HCEC 1CT (cell line): ENCODE data around the gene CARNS1.

Experiments used
- DNase-seq: peaks from one replicate; pipeline ENCODE4 v3.0.0-alpha.2; 2017

Gene CARNS1, protein sequence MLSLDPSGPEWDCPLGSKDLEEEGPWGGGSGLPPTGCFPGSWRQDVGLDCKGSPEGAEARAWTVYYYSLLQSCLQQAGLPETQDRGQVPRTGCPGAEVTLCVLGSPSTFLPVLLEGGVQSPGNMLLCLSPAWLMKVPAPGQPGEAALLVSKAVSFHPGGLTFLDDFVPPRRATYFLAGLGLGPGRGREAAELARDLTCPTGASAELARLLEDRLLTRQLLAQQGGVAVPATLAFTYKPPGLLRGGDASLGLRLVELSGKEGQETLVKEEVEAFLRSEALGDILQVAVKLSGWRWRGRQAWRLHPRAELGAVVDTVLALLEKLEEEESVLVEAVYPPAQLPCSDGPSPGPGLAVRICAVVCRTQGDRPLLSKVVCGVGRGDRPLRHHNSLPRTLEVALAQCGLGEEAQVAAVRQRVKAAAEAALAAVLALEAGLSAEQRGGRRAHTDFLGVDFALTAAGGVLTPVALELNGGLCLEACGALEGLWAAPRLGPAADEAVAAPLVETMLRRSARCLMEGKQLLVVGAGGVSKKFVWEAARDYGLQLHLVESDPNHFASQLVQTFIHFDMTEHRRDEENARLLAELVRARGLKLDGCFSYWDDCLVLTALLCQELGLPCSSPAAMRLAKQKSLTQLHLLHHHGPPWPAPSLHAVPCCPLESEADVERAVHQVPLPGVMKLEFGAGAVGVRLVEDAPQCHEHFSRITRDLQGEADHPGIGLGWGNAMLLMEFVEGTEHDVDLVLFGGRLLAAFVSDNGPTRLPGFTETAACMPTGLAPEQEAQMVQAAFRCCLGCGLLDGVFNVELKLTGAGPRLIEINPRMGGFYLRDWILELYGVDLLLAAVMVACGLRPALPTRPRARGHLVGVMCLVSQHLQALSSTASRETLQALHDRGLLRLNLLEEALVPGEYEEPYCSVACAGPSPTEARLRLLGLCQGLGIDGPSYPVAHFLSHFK

DNA sequence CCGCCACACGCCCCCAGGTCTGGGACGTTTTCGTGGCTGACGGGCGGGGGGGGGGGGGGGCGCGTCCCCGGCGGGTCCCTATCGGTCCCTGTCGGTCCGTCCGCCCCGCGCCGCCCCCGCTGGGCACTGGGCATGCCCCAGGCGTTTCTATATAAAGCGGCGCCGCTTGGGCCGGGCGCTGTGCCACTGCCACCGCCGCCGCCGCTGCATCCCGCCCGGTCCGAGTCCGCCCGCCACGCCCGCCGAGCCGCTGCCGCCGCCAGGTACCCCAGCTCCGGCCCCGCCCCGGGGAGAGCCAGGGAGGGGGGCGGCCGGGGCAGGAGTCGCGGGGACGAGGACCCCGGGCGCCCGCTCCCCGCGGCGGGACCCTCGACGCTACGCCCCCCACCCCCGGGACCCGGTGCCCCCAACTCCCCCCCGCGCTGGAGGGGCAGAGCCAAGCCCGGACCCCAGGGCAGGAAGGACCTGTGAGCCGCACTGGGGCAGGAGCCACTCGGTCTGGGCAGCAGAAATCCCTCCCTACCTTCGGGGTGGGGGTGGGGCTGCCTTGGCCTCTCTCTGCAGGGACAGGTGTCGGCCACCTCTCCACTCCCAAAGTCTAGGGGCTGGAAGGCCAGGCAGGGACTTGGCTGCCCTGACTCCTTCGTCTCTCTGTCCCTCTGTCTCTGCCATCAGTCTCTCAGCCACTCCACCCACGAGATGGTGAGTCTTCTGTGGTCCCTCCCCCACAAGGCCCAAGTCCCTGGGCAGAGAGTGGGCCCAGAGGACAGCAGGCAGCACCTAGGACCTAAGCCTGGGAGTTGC, at the start of gene CARNS1:
Gene CARNS1 (plus strand): TSS at position 178 of the 804 bp plus-strand sequence. CDS start 522 bp downstream, at position 700.
- DNase-seq = no peak

- no peak for DNase-seq
Measured at GRCh38 chr11:67365736-67366444, 49.6 kb upstream of the CARNS1 start.

- no peak for DNase-seq
Measured at GRCh38 chr11:67366546-67366945, 48.9 kb upstream of the CARNS1 start.

DNA sequence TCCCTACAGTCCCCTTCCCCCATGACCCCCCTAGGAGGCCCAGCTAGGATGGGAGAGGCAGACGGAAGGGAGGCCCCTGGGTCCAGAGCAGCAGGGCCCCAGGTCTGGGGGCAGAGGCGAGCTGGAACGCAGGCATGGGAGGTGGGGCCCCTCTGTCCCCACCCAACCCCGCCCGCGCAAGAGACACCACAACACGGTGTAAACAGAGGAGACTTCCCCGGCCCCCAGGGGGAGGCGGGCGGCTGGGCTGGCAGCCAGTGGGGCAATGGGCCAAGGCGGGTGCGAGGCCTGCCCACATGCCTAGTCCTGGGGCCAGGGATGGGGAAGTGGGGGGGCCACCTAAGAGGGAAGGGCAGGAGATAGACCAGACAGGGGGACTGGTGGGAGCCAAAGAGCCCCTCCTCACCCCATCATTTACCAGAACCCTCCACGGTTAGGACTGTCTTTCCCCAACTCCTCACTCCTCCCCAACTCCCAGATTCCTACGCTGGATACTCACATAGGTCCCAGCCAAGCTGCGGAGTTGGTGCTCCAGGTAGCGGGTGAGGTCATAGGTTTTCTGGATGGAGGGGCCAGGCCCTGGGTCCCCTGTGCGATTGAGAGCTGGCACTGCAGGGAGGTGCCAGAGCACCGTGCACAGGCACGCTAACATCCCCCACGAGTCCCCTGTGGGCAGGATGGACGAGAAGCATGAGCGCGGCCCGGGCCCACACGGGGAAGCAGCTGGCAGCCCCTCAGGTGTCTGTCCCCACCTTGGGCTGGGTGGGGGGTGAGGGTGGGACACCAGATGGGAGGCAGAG, 48.3 kb upstream of the CARNS1 start:
- no peak for DNase-seq

DNA sequence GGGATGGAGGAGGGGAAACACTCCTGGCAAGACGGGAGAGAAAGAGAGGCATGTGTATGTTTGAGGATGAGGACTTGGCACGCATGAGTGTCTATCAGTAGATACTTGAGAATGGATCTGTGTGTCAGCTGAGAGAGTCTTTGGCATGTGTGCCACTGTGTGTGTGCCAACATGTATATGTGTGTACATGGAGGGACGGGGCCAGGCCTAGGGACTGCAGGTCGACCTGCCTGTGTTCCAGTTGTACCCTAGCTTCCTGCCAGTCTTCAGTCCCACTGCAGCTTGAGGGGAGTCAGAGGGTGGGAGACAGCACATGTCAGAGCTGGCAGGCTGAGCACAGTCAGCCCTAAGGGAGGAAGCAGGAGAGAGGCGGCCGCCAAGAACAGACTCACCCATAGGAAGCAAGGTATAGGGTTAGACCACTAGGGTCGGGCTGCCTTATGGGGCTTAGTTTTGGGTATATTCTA, 47.7 kb upstream of the CARNS1 start:
- no peak for DNase-seq

GRCh38 chr11:67368621-67369020, 46.9 kb upstream of the CARNS1 start:
- DNase-seq = no peak

GRCh38 chr11:67369275-67369674, 46.2 kb upstream of the CARNS1 start:
- DNase-seq = no peak

GRCh38 chr11:67369801-67370284, 45.6 kb upstream of the CARNS1 start:
- no peak for DNase-seq

GRCh38 chr11:67370351-67371076, 45.0 kb upstream of the CARNS1 start:
- peak; percentile 57 for DNase-seq

DNA sequence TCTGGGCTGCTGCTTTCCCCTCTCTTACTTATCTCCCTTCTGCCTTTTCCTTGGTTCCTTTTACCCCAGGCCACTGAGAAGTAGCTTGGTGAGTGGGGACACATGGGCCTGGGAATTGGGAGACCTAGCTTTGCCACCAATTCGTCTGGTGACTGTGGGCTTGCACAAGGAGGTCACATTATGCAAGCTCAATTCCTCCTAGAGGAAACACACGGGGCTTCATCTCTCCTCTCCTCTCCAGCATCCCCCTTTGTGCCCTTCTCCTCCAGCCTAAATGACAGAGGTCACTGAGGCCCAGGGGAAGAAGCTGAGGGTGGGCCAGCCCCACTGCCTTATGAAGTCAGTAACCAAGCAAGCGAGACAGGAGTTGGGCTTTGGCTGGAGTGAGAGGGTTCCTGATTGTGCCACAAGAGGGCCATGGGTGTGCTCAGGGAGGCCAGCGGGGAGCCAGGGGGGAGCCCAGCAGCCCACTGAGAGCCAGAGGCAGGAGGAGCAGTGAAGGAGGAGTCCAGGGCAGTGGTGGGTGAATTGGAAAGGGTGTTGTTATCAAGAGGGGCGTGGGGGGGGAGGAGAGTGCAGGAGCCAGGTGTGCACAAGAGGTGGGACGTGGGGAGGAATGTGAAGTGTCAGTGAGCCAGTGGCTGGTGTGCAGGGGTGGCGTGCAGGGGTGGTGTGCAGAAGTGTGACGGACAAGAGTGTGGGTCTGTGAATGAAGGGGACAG, 44.1 kb upstream of the CARNS1 start:
- DNase-seq = peak; percentile 67

DNA sequence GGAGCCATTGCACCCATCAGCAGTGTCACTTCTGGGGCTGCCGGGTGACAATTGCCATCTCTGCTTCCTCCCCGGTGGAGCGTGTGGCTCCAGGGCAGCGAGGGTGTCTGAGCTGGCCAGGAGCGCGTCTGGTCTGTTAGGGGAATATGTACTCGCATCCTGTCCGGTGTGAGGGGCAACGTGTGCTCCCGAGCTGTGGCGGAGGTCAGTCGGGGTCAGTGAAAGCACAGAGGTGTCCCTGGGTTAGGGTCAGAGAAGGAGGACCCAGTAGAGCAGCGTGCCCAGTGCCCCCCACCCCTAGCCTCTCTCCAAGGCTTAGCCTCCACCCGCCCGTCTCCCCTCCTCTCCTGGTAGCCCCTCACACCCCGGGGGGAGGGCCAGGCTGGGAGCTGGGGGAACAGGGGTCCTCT, 43.6 kb upstream of the CARNS1 start:
- no peak for DNase-seq

- DNase-seq = no peak
Measured at GRCh38 chr11:67372321-67372992, 43.0 kb upstream of the CARNS1 start.

DNA sequence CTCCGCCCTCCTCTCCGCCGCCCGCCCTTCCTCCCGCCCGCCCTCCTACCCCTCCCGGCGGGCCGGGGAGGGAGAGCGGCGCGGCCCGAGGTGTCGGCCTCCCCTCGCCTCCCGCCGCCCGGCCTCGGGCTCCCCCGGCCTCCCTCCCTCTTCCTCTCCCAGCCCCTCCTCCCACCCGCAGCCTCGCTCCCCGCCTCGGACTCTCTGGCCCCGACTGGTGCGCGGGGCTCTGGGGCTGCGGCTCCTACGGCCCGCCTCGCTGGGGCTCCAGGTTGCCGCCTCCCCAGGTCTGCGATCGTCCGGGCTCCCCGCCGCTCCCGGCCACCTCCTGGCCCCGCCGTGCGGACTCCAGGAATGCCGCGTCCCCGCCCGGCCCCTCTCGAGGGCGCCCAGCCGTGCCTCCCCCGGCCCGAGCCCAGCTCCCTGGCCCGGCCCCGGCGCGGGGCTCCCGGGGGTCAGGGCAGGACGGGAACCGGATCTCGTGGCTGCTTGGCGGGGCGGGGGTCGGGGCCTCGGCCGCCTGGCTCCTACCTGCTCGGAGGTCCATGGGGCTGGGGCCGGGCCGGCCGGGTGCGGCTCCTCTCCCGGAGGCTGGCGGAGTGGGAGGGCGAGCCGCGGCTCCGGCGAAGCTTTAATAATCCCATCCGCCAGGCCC, 42.4 kb upstream of the CARNS1 start, which contains the start of gene CLCF1:
Gene CLCF1 (minus strand): TSS at position 606 of the 655 bp plus-strand sequence. CDS start 59 bp downstream, at position 547.
- DNase-seq = peak; percentile 57

GRCh38 chr11:67373648-67374570, 41.6 kb upstream of the CARNS1 start:
- DNase-seq = peak; percentile 98

GRCh38 chr11:67374571-67375281, 40.8 kb upstream of the CARNS1 start:
- peak; percentile 25 for DNase-seq

- no peak for DNase-seq
Measured at GRCh38 chr11:67375320-67376055, 40.0 kb upstream of the CARNS1 start.
